NAMALWA (cell line): Measurements from ENCODE around the gene HELT.
A peak's percentile ranks its signal among the peaks of the same experiment; 100 is the strongest.
"Not testable (repeated sequence)": the region's sequence is repeated elsewhere in the genome, so short reads cannot be mapped to it uniquely, and the experiment has no call there.

Source experiments
- DNase-seq: peaks from one replicate; pipeline ENCODE4 v3.0.0-alpha.2; 2015; ENCODE audit warnings: low spot score

HELT gene, protein sequence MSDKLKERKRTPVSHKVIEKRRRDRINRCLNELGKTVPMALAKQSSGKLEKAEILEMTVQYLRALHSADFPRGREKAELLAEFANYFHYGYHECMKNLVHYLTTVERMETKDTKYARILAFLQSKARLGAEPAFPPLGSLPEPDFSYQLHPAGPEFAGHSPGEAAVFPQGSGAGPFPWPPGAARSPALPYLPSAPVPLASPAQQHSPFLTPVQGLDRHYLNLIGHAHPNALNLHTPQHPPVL

DNA sequence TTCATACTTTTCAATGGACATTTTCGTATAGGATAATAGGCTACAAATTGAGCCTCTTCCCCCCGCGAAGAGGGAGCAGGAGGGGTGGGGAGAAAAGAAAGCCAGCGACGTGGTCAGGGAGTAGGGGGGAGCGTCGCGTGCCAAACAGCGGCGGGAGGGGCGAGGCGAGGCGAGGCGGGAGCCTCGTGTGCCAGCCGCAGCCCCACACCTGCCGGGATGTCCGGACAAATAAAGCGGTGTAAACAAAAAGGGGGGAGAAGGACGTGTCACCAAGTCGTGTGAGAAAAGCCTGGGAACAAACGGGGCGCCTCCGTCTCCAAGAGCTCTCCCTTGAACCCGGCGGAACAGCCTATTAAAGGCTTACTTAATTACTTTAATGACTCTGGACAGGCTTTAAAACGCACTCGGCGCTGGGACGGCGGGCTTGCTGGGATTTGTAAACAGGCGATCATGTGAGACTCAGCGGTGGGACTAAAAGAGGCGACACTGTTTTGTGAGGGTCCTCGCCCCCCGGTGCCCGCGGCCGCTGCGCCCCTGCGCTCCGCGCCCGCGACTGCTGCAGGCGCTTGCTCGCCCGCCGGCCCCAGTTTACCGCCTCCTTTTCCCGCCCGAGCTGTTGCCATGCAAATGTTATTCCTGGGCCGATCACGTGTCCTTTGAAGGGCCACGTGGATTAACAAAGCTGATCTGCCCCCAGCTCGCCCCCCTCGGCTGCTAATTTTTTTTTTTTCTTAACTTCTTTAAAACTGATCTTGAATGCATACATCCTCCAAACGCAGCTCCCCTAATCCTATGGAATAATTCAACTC, at the start of gene HELT:
Gene HELT (plus strand): TSS at position 527 of the 809 bp plus-strand sequence. CDS start 439 bp downstream, outside the sequence.
- no peak for DNase-seq

DNA sequence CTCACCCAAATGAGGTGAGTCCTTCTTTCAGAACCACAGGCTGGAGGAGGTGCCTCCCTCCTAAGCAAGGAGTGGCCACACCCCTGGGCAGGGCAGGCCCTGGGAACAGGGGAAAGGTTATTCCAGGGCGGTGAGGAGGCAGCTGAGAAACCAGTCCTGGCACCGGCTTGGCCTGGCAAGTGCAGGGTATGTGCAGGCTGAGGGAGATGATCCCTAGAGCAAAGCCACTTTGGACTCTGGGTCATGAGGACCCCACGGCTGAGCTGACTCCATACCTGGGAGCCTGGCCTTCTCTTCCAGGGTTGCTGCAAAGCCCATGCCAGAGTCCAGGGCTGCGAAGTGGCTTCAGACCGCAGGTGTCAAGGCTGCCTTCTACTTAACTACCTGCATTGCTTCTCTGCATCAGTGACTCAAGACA, 49.5 kb upstream of the HELT start:
- no peak for DNase-seq

DNA sequence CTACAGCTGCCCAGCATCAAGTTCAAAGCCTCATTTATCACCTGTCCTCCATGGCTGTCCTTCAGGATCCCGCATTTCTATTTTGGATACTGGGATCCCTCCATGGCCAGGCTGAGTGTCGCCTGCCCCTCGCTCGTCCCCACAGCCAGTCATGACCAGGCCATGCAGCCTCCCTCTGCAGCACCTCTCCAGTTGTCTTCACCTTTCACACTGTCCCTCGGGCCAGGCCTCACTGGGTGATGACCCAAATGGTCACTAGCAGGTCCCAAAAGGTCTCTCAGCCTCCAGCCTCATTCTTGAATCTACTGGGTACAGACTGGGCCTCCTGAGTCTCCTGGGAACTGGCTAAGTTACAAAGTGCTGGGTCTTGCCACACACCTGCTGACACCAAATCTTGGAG, 48.7 kb upstream of the HELT start:
- no peak for DNase-seq

DNA sequence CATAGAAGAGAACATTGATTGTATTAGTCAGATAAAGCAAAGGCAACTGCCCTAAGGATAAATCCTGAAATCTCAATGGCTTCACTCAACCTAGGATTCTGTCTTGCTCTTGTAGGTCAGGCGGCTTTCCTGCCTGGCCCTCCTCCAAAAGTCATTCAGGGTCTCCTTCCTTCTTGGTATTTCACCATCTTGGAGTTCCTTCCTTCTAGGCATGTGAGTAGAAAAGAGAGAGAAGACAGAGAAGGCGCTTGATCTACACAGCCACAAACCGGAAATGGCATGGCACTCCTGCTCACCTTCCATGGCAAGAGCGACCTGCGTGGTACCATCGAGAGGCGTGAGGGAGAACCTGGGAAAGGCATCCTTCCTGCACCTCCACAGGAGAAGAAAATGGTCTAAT, 45.3 kb upstream of the HELT start:
- DNase-seq: no peak

DNA sequence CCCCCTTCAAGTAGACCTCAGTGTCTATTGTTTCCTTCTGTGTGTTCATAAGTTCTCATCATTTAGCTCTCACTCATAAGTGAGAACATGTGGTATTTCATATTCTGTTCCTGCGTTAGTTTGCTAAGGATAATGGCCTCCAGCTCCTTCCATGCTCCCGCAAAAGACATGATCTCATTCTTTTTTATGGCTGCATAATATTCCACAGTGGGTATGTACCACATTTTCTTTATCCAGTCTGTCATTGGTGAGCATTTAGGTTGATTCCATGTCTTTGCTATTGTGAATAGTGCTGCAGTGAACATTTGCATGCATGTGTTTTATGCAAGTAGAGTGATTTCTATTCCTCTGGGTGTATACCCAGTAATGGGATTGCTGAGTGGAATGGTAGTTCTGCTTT, 41.9 kb upstream of the HELT start:
- DNase-seq: not testable (repeated sequence)

DNA sequence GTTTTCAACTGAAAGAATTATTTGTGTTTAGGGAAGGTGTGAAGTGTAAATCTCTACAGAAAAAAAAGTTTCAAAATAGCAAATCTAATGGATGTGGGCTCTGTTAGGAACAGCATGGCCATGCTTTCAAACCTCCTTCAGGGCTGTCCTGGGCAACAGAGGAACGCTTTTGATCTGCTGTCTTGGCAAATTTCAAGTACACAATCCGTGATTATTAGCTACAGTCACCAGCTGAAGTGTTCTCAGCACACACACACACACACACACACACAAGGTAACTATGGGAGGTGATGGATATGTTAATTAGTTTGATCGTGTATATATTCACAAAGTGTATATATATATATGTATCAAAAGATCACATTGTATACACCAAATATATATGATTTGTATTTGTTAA, 40.5 kb upstream of the HELT start:
- no peak for DNase-seq

DNA sequence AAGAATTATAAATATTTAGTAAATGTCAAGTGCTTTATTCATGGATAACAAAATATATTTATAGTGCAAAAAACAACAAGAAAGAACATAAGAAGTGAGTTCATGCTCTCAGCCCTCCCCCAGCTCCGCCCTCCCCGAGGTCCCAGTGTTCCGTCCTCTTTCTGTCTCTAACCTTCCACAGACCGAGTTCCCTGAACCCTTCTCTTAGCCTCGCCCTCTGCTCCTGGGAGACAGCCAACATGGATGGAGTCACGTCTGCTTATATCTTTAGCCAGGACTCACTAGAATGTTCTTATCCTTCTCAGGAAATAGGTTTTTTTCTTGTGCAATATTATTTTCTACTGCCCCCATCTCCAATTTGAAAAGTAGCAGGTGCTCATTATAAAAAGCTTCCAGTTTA, 40.1 kb upstream of the HELT start:
- DNase-seq: no peak

DNA sequence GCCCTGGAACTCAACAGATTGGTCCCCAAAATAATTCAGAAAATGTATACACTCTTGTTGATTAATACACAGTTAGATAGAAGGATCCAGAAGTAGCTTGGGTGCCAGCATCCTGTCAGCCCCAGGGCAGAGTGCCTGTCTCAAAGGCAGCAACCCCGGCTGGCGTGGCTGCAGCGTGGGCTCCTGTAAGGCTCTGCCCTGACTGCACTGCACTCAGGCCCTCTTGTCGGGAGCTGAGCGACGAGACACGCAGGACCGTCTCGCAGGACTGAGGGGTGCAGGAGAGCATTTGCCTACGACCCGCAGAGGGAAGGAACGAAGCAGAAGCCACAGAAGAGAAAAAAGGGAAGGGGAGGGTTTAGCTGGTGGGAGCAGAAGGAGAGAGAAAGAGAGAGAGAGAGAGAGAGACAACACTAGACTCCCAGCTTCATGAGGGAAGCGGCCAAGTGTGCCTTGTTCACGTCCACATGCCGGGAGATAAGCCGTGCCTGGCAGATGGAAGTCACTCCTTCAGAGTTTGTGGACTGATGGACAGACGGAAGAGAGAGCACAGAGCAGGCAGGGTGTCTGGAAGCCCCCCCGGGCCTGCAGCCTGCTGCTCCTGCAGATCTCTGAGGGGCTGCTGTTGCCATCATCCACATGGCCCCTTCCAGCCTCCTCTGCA, 38.7 kb upstream of the HELT start:
- no peak for DNase-seq

DNA sequence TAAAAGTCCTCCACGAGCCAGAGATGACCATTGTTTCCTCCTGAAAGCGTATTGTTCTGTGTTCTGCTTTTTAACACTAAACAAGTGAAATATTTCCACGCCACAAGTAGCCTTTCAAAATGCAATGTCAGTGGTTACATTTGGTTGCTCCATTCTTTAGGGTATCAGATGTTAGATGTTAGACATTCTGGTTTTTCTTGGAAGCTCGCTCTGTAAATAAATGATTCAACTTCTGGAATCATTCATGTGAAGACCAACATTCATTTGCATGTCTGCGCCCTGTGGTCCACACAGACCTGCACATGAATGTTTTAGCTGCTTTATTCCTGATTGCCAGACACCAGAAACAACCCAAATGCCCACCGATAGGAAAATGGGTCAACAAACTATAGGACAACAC, 38.0 kb upstream of the HELT start:
- no peak for DNase-seq

DNA sequence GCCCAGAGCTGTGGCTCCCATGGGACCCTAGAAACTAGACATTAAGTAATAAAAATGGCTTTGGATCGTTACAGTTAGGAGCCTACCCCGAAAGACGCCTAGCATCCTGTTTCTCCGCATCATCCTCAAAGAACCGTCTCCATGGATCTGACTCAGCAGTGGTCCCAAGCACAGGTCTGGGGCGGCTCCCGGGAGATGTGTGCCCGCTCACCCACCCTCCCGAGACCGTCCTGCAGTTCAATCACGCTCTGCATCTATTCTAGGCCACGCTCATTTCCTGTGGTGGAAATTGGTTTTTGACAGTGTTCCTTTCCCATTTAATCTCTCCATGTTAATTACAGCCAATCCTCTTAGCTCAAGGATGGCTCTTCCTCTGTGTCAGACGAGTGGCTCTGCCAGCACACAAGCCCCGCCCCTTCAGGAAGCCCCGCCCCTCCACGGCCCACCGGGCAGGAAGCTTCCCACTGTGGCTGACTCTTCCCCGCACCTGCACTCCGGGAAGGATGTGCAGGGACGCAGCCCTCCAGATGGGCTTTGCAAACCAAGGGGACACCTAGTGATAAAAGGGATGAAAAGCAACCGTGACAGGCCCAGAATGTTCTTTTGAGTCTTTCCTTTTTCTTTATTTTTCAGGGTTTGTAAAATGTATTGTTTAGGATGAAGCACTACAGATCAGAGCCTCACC, 34.5 kb upstream of the HELT start:
- peak; percentile 26 for DNase-seq

DNA sequence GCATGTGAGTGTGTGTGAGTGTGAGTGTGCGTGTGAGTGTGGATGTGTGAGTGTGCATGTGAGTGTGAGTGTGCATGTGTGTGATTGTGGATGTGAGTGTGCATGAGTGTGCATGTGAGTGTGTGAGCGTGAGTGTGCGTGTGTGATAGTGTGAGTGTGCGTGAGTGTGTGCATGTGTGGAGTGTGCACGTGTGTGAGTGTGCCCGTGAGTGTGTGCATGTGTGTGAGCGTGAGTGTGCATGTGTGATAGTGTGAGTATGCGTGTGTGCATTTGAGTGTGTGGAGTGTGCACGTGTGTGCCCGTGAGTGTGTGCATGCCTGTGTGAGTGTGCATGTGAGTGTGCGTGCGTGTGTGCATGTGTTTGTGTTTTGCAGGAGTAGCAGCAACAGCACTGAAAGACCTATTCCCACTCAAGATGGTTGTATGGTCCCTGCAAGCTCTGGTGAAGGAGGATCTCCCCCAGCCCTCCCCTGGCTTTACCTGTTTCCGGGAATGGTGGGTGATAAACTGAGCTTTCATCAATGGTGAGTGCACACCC, 30.7 kb upstream of the HELT start:
- no peak for DNase-seq

DNA sequence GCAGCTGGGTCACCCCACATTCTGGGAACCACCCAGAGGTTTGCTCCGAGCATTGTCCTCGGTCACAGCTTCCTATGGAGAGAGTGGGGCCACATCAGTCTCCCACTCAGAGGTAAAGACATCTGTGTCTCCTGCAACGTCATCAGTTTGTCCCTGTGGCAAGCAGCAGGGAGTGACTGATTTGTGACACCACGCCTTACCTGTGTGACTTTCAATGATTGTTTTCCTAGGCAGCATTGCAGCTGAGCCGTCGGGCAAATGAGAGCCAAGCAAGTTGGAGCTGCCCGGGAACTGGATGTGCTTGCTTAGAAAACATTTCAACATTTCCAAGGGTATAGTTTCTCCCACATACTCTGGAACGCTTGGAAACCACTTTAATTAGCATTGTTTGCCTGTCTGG, 29.7 kb upstream of the HELT start:
- no peak for DNase-seq

DNA sequence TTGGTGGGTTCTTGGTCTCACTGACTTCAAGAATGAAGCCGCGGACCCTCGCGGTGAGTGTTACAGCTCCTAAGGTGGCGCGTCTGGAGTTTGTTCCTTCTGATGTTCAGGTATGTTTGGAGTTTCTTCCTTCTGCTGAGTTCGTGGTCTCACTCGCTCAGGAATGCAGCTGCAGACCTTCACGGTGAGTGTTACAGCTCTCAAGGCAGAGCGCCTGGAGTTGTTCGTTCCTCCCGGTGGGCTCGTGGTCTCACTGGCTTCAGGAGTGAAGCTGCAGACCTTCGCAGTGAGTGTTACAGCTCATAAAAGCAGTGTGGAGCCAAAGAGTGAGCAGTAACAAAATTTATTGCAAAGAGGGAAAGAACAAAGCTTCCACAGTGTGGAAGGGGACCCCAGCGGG, 29.0 kb upstream of the HELT start:
- not testable (repeated sequence) for DNase-seq

DNA sequence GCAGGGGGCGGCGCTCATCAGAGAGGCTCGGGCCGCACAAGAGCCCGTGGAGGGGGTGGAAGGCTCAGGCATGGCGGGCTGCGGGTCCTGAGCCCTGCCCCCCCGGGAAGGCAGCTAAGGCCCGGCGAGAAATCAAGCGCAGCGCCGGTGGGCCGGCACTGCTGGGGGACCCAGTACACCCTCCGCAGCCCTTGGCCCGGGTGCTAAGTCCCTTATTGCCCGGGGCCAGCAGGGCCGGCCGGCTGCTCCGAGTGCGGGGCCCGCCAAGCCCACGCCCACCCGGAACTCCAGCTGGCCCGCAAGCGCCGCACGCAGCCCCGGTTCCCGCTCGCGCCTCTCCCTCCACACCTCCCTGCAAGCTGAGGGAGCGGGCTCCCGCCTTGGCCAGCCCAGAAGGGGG, 28.2 kb upstream of the HELT start:
- DNase-seq: not testable (repeated sequence)

DNA sequence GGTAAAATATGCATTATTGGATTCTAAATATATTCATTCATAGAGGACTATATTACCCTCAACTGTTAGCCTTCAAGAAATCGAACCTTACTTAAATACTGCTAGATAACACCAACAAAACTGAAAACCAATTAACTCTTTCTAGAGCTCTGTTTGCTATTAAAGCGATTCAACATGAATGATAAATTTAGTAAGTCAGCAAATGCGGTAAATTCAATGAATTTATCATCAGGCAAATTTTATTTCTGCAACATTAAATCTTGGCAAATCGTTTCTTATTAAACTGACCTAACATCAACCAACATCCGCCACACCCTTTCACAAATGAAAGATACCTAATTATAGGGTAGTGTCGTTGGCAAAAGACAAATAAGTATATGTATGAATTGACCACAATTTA, 26.4 kb upstream of the HELT start:
- DNase-seq: no peak

DNA sequence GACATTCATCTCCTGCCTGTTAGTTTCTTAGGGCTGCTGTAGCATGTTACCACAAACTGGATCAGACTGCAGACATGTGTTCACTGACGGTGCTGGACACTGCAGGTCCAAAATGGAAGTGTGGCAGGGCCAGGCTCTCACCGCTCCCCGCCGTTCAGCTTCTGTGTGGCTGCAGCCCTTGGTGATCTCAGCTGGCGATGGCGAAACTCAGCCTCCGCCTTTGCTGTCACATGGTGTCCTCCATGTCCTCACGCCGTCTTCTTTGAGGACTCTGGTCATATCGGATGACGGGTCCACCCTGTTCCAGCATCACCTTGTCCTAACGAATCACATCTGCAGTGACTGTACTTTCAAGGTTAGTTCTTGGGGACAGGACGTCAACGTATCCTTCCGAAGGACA, 25.9 kb upstream of the HELT start:
- no peak for DNase-seq

DNA sequence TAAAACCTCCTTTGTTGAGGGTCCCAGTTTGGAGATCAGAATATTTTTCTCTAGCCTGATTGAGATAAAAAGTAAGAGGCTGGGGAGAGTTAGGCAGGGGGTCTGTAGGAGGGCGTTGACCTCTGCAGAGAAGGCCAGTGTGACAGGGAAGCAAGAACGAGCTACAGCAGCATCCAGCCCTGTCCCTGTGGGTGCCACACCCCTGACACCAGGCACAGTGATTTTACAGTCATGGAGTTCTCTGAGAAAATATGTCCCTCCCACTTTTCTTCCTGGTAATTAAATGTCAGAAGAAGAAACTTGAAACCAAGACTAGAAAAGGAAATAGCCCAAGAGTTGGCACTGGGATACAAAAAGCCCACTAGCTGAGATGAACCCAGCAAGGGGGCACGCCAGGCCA, 25.0 kb upstream of the HELT start:
- DNase-seq: no peak

DNA sequence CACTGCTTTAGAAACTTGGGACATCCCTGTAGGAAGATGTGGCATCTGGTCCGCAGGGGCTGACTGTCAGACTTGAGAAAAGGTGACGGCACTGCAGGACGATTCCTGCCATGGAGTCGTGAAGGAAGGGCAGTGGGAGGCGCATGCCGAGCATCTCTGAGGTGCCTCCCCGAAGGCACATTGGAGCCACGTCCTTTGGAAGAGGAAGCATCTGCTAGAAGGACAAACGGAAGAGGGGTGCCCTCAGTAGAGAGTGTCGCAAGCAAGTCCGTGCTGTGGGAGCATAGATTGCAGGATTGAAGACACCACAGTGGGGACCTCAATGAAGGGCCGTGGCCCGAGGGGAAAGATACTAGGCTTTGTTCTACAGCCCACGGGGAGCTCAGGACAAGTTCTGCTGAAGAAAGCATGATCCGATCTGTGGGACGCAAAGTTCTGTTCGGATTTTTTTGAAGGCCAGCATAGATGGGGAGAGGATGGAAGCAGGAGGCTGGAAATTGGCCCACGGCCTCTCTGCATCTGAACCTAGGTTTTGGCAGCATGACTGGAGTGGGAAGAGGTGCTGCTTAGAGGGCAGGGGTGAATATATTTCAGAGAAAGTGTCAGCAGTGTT, 24.2 kb upstream of the HELT start:
- no peak for DNase-seq

DNA sequence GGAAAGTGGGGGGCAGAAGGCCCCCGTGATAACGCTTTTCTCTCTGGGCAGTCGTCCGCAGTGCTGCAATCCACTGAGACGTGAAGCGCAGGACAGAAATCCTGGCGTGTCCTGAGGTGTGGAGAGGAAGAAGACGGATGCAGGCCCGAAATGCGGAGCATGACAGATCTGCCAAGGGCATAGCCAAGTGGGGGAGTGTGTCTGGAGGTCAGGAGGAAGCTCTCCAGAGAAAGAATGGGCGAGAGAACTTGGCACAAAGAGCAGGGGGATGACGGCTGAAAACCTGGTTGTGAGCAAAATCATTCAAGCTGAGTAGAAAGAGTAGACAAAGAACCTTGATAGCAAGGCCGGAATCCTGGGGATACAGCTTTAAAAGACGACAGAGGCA, 23.7 kb upstream of the HELT start:
- DNase-seq: no peak

DNA sequence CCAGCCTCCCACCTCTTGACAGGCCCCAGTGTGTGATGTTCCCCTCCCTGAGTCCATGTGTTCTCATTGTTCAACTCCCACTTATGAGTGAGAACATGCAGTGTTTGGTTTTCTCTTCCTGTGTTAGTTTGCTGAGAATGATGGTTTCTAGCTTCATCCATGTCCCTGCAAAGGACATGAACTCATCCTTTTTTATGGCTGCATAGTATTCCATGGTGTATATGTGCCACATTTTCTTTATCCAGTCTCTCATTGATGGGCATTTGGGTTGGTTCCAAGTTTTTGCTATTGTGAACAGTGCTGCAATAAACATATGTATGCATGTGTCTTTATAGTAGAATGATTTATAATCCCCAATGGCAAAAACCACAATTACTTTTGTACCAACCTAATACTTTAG, 20.6 kb upstream of the HELT start:
- not testable (repeated sequence) for DNase-seq

DNA sequence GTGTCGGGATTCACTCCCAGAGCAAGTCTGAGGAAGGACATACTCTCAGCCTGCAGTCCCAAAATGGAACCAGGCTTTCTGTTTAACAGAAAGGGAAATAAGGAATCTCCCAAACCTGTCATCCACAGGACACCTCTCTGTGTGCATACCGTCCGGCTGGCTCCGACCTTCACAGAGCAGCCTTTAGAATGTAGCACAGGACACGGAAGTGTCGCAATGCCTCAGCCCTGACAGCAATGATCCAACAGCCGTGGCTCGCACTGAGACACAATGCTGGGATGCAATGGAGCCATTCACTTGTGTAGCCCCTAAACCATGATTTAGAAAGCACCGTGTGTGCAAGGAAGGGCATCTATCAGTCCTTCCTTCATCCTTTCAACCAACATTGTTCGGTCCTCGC, 15.5 kb upstream of the HELT start:
- no peak for DNase-seq
